Prostate gland (tissue), 2 donors: ENCODE data around the gene MRM3. TPM values are rescaled to one million over a fixed set of nuclear protein-coding genes. Genes with fewer than 3 reads are reported as not detected.
"Not testable (repeated sequence)": the region's sequence is repeated elsewhere in the genome, so short reads cannot be mapped to it uniquely, and the experiment has no call there.

Source experiments
- DNase-seq: peaks from one replicate; pipeline ENCODE4 v3.0.0-alpha.2; 2019; ENCODE audit warnings: low spot score
- H3K27ac ChIP-seq, 2 donors: fragments of 200-600 bp; sonication (generic); 2 replicates each; pipeline ENCODE4 v1.5.1; 2017 to 2019
- H3K27me3 ChIP-seq: fragments of 200-600 bp; sonication (generic); replicated peaks from 2 replicates; pipeline ENCODE4 v1.5.1; 2019; ENCODE audit not compliant: insufficient read depth
- H3K36me3 ChIP-seq, 2 donors: fragments of 200-600 bp; sonication (generic); 1 replicate in 1 of 2; 2 replicates in 1 of 2; pipeline versions ENCODE4 v1.5.1 to v1.8.1; 2017 to 2019
- H3K4me1 ChIP-seq: fragments of 200-600 bp; sonication (generic); replicated peaks from 2 replicates; pipeline ENCODE4 v1.5.1; 2019
- H3K4me3 ChIP-seq, 2 donors: fragments of 200-600 bp; sonication (generic); 2 replicates each; pipeline ENCODE4 v1.5.1; 2017 to 2019
- H3K9me3 ChIP-seq: fragments of 200-600 bp; sonication (generic); 2 replicates; pipeline ENCODE4 v1.5.1; 2017
- POLR2A ChIP-seq: fragments of 450-650 bp; IDR thresholded peaks from one replicate; pipeline ENCODE4 v1.6.1; 2016; ENCODE audit warnings: antibody characterized with exemption, mild to moderate bottlenecking
- POLR2AphosphoS5 ChIP-seq: sonication (generic); formaldehyde crosslinking; IDR thresholded peaks from one replicate; pipeline ENCODE4 v1.6.1; 2017; ENCODE audit warnings: antibody characterized with exemption
- WGBS: methylation state at CpG from one replicate; pipeline ENCODE4 v1.1.5; 2018; 5-methylcytosine and 5-hydroxymethylcytosine counted together
- intact Hi-C: fragments of 100-400 bp; cut with DNase I; formaldehyde crosslinking; loops from one replicate; pipeline ENCODE4 v1.14.2; 2022
- total RNA-seq, 2 donors: library from RNA; depleted of rRNA; stranded (reverse); fragments of >200 nt; gene quantifications; one replicate each; pipeline ENCODE4 v1.1.0, GENCODE V29; 2016
- TF ChIP-seq, protein P1 (sequence below), 4 experiments: fragments of 200-600 bp in 2 of 4; fragments of 450-650 bp in 2 of 4; sonication (generic) in 2 of 4; IDR thresholded peaks; 1 replicate in 3 of 4; 2 replicates in 1 of 4; pipeline ENCODE4 v1.5.1; 2016 to 2019; ENCODE audit warnings: antibody characterized with exemption in 4 of 4, mild to moderate bottlenecking in 2 of 4, moderate library complexity in 2 of 4

Gene MRM3
- total RNA-seq, 2 donors from 2014 or later = 15.1 to 22.3 TPM

DNA sequence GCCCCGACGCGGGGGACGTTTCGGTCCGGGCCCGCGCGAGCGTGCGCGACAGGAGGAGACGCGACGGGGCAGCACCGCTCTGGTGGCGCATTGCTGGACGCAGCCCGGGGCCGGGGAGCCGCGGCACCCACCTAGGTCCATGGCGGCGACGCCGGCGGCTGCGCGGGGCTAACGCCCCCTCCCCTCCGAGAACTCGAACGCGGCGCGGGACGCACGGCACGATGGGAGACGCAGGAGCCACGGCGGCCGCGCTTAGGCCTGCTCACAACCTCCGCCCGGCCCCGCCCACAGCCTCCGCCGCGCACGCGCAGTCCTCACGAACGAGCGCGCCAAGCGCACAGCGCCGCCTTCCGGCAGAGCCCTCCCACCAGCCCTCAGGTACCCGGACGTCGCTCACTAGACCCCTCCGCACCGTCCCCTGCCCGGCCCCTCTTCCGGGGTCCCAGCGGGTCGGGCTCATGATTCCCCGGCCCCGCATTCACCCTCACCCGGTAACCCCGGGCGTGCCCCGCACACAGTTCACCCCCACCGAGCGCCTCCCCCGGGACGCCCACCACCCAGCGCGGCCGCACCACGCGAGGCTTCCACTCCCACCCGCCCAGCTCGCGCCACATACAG, 30.0 kb upstream of the MRM3 start, which contains the start of gene GEMIN4:
Gene GEMIN4, minus strand, starts transcription at position 263 of the 618 bp plus-strand sequence. Its CDS starts 122 bp downstream, at position 141.
- H3K27me3 ChIP-seq = no peaks in the 10 kb centered on the region
- 1% methylated on average over 40 of the region's 87 CpGs for WGBS
- no peaks in the 10 kb centered on the region for H3K9me3 ChIP-seq
- no peaks in the 10 kb centered on the region for H3K4me1 ChIP-seq
- no peaks in the 10 kb centered on the region for H3K36me3 ChIP-seq
- peak; percentile 89 for TF ChIP-seq POLR2AphosphoS5
- TF ChIP-seq, protein P1, sequence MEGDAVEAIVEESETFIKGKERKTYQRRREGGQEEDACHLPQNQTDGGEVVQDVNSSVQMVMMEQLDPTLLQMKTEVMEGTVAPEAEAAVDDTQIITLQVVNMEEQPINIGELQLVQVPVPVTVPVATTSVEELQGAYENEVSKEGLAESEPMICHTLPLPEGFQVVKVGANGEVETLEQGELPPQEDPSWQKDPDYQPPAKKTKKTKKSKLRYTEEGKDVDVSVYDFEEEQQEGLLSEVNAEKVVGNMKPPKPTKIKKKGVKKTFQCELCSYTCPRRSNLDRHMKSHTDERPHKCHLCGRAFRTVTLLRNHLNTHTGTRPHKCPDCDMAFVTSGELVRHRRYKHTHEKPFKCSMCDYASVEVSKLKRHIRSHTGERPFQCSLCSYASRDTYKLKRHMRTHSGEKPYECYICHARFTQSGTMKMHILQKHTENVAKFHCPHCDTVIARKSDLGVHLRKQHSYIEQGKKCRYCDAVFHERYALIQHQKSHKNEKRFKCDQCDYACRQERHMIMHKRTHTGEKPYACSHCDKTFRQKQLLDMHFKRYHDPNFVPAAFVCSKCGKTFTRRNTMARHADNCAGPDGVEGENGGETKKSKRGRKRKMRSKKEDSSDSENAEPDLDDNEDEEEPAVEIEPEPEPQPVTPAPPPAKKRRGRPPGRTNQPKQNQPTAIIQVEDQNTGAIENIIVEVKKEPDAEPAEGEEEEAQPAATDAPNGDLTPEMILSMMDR (IDR thresholded peaks at IDR 0.05) = peak; percentile 94 to 99 (median 97)
- peak; percentile 81 for TF ChIP-seq POLR2A
- peak within 1 kb of the TSS; percentile 77 to 83 for H3K4me3 ChIP-seq
- H3K27ac ChIP-seq = peak within 1 kb of the TSS; percentile 88 to 92
- intact Hi-C loops = no loop called here
- DNase-seq = peak; percentile 89

DNA sequence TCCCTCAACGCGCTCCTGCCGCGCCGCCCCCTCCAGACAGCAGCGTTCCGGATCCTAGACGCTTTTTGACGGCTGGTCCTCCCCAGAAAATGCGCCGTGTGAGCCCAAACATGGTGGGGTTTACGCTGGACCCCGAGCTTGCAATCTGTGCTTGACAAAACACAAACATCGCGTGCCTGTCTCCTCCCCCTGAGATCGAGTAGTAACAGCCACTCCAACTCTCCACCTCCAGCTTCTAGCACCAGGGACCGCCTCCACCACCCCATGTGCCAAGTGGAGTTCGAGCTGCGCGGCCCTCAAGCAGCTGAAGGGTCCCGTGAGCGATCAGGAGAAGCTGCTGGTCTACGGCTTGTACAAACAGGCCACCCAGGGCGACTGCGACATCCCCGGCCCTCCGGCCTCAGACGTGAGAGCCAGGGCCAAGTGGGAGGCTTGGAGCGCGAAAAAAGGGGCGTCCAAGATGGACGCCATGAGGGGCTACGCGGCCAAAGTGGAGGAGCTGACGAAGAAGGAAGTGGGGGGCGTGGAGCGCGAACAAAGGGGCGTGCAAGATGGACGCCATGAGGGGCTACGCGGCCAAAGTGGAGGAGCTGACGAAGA, 29.4 kb upstream of the MRM3 start:
- peak overlapping the region; percentile 88 to 92 for H3K27ac ChIP-seq
- peak overlapping the region; percentile 77 to 83 for H3K4me3 ChIP-seq
- no peaks in the 10 kb centered on the region for H3K27me3 ChIP-seq
- TF ChIP-seq POLR2A (no peak), POLR2AphosphoS5 (no peak)
- TF ChIP-seq, protein P1 (IDR thresholded peaks at IDR 0.05) = no peak
- no peaks in the 10 kb centered on the region for H3K9me3 ChIP-seq
- intact Hi-C loops = no loop called here
- H3K4me1 ChIP-seq = no peaks in the 10 kb centered on the region
- 4% methylated on average over 32 of the region's 43 CpGs for WGBS
- peak; percentile 64 for DNase-seq
- no peaks in the 10 kb centered on the region for H3K36me3 ChIP-seq

DNA sequence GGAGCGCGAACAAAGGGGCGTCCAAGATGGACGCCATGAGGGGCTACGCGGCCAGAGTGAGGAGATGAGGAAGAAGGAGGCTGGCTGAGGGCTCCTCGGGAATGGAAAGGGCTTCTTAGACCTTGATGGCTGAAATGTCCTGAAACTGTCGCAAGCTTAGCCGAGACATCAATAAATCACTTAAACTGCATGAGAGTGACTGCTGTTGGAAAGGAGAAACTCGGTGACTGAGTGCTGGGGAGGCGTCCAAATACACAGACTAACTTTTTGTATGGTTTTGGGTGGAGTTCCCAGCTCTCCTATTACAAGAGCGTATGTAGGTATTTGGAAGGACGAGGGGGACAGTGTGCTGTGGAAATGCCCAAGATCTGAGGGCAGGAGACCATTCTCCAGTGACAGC, 28.7 kb upstream of the MRM3 start:
- no peak overlapping the region for H3K4me3 ChIP-seq
- H3K4me1 ChIP-seq = no peaks in the 10 kb centered on the region
- H3K27ac ChIP-seq = no peak overlapping the region
- TF ChIP-seq, protein P1 (IDR thresholded peaks at IDR 0.05) = no peak
- TF ChIP-seq POLR2A (no peak), POLR2AphosphoS5 (no peak)
- intact Hi-C loops = no loop called here
- H3K27me3 ChIP-seq = no peaks in the 10 kb centered on the region
- WGBS = 80% methylated on average over 13 of the region's 13 CpGs
- DNase-seq = no peak
- no peaks in the 10 kb centered on the region for H3K36me3 ChIP-seq
- H3K9me3 ChIP-seq = no peaks in the 10 kb centered on the region

DNA sequence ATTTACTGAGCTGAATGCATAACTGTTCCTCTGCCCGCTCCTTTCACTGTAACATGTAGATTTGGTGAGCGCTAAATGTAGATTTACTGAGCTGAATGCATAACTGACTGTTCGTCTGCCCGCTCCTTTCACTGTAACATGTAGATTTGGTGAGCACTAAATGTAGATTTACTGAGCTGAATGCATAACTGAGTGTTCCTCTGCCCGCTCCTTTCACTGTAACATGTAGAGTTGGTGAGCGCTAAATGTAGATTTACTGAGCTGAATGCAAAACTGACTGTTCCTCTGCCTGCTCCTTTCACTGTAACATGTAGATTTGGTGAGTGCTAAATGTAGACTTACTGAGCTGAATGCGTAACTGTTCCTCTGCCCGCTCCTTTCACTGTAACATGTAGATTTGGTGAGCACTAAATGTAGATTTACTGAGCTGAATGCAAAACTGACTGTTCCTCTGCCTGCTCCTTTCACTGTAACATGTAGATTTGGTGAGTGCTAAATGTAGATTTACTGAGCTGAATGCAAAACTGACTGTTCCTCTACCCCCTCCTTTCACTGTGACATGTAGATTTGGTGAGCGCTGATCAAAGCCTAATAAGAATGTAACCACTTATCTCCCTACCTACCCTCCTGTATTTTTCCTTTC, 26.7 kb upstream of the MRM3 start:
- H3K36me3 ChIP-seq, H3K27me3 ChIP-seq, H3K4me1 ChIP-seq, H3K4me3 ChIP-seq, DNase-seq, intact Hi-C loops, H3K9me3 ChIP-seq: not testable (repeated sequence)
- H3K27ac ChIP-seq = peak overlapping the region in 1 of 2 donors; percentile 50
- WGBS = 94% methylated on average over 9 of the region's 9 CpGs

DNA sequence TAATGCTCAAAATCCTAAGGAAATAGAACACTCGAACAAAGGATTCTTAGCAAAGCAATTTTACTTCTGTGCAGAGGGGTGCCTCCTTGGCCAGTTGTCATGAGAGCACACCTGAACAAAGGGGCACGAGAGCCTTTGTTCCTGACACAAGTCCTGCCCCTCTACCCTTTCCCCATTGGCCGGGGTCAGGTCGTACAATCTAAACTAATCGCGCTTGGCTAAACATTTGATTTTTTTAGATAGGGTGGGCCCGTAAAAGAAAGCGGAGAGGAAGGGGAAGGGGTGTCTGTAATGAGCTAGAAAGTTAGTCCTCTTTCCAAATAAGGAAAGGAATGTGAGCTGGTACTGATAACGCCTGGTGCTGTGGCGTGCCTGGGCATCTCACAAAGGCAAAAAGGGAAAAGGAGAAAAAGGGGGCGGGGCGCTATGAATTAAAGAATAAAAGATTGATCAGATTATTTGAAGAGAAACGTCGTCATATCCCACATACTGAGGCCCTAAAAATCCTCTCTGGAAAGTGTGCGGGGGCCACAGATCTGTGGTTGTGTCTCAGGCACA, 26.1 kb upstream of the MRM3 start:
- H3K27ac ChIP-seq = peak overlapping the region in 1 of 2 donors; percentile 50

More for the DNA sequence above, 26.1 kb upstream of the MRM3 start:
- intact Hi-C loops, H3K36me3 ChIP-seq, DNase-seq, H3K4me1 ChIP-seq, H3K4me3 ChIP-seq, H3K27me3 ChIP-seq, H3K9me3 ChIP-seq: not testable (repeated sequence)
- WGBS = 31% methylated on average over 15 of the region's 15 CpGs
